Sigmoid colon (tissue), 4 donors: ENCODE measurements around the gene CCNJ.

Experiments
- POLR2A ChIP-seq, 2 donors: fragments of 450-650 bp; IDR thresholded peaks; one replicate each; pipeline ENCODE4 v1.6.1; 2016; ENCODE audit warnings: antibody characterized with exemption in 2 of 2, mild to moderate bottlenecking in 2 of 2, moderate library complexity in 2 of 2
- POLR2AphosphoS5 ChIP-seq, 4 donors: sonication (generic); formaldehyde crosslinking; IDR thresholded peaks; one replicate each; pipeline ENCODE4 v1.6.1; 2017; ENCODE audit warnings: antibody characterized with exemption in 4 of 4
- TF ChIP-seq, protein P1 (sequence below), 4 experiments: fragments of 450-650 bp in 3 of 4; fragments of 200-600 bp in 1 of 4; IDR thresholded peaks; one replicate each; pipeline ENCODE4 v1.5.1; 2016 to 2019; ENCODE audit warnings: antibody characterized with exemption in 4 of 4, mild to moderate bottlenecking in 3 of 4, moderate library complexity in 2 of 4

DNA sequence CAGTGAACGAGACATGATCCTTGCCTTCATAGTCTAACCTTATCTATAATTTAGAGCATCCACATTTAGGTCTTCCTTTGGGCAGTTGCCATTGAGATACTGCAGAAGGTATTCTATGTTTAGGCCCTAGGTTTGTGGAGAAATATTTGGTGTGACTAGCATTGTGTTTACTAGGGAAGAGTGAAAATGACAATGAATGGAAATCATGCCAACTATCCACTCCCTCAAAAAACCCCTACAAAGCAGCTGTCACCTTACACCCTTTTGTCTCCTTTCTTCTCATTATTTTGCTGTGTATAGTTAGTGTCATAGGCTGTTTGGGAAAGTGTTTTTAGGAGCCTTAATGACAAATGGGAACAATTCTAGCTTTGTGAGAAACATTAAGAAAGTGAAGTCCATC is 3.2 kb downstream of the CCNJ start:
- TF ChIP-seq, protein P1, sequence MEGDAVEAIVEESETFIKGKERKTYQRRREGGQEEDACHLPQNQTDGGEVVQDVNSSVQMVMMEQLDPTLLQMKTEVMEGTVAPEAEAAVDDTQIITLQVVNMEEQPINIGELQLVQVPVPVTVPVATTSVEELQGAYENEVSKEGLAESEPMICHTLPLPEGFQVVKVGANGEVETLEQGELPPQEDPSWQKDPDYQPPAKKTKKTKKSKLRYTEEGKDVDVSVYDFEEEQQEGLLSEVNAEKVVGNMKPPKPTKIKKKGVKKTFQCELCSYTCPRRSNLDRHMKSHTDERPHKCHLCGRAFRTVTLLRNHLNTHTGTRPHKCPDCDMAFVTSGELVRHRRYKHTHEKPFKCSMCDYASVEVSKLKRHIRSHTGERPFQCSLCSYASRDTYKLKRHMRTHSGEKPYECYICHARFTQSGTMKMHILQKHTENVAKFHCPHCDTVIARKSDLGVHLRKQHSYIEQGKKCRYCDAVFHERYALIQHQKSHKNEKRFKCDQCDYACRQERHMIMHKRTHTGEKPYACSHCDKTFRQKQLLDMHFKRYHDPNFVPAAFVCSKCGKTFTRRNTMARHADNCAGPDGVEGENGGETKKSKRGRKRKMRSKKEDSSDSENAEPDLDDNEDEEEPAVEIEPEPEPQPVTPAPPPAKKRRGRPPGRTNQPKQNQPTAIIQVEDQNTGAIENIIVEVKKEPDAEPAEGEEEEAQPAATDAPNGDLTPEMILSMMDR (IDR thresholded peaks at IDR 0.05) = no peak
- TF ChIP-seq POLR2A (IDR thresholded peaks at IDR 0.05) = no peak
- TF ChIP-seq POLR2AphosphoS5 (IDR thresholded peaks at IDR 0.05) = no peak
